ENCODE data around the gene SRM. TPM values are rescaled to one million over a fixed set of nuclear protein-coding genes. Genes with fewer than 3 reads are reported as not detected.

The SRM gene
- total and polyA plus RNA-seq, 2 of the 13 experiments (the other 11 are each of a cell fraction or from before 2014, with no cell fraction given) = 27.9 to 31.8 TPM

DNA sequence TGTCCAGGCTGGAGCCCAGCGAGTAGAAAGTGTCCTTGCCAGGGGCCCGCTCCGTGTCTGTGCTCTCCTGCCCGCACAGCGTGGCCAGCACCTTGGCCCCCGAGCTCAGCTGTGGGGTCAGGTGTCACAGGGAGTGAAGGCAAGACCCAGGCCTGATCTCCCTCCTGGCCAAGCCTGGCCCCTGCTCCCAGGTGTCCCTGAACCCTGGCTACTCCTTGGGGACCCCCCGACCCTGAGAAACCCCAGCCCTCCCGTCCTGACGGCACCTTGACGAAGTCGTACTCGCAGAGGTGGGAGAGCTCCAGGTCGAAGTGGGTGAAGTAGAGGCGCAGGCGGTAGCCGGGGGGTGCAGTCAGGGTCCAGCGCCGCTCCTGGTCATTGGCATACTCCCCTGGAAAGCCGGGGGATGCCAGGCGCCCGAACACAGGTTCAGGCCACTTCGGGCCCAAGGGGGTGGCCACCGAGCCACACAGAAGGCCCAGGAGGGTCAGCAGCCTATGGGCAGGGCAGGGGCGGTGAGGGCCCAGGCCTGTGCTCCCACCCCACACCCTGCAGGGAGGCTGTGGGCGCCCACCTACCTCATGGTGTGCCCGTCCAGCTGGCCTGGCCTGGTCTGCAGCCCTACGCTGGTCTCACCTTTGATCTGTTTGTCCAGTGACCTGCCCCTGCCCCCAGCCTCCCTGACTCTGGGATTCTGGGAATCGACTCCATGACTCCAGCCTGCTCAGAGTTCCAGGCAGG is 13.0 kb downstream of the SRM start, which contains the start of gene MASP2 (continued):
- TF ChIP-seq, protein P1, sequence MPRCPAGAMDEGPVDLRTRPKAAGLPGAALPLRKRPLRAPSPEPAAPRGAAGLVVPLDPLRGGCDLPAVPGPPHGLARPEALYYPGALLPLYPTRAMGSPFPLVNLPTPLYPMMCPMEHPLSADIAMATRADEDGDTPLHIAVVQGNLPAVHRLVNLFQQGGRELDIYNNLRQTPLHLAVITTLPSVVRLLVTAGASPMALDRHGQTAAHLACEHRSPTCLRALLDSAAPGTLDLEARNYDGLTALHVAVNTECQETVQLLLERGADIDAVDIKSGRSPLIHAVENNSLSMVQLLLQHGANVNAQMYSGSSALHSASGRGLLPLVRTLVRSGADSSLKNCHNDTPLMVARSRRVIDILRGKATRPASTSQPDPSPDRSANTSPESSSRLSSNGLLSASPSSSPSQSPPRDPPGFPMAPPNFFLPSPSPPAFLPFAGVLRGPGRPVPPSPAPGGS (CRISPR knock-in tag; IDR thresholded peaks at IDR 0.05) = peak; percentile 64; the same call in 1 of the 2 replicates
- TF ChIP-seq ZSCAN22 (CRISPR knock-in tag; IDR thresholded peaks at IDR 0.05) = no peak
- no peak for TF ChIP-seq SCMH1 (CRISPR knock-in tag; IDR thresholded peaks at IDR 0.05; ENCODE audit: borderline replicate concordance)
- 0 out of 2 replicates have a peak, but pooled peaks have one; percentile 15 for TF ChIP-seq MIER2 (CRISPR knock-in tag; IDR thresholded peaks at IDR 0.05)
- TF ChIP-seq ZNF350 (CRISPR knock-in tag; IDR thresholded peaks at IDR 0.05; ENCODE audit: borderline replicate concordance, low read depth) = peak; percentile 41; the same call in 1 of the 2 replicates
- TF ChIP-seq JUND (CRISPR knock-in tag; IDR thresholded peaks at IDR 0.05) = 0 out of 2 replicates have a peak, but pooled peaks have one; percentile 2
- no peak for TF ChIP-seq ZFYVE20 (CRISPR knock-in tag; IDR thresholded peaks at IDR 0.05; ENCODE audit: borderline replicate concordance, low read depth)
- TF ChIP-seq GPN1 (CRISPR knock-in tag; IDR thresholded peaks at IDR 0.05; ENCODE audit: borderline replicate concordance) = no peak
- TF ChIP-seq MZF1 (CRISPR knock-in tag; IDR thresholded peaks at IDR 0.05; ENCODE audit: borderline replicate concordance) = no peak
- peak; percentile 59; the same call in 1 of the 2 replicates for TF ChIP-seq PHF20 (CRISPR knock-in tag; IDR thresholded peaks at IDR 0.05)
- TF ChIP-seq ZMAT3 (CRISPR knock-in tag; conservative IDR thresholded peaks at IDR 0.05) = 0 out of 2 replicates have a peak, but pooled peaks have one; percentile 26
- TF ChIP-seq HNRNPL (IDR thresholded peaks at IDR 0.05; ENCODE audit: low read depth, low read length) = peak; percentile 88
- TF ChIP-seq SRSF9 (IDR thresholded peaks at IDR 0.05; ENCODE audit: borderline replicate concordance, insufficient read depth, low read depth, low read length, poor library complexity, severe bottlenecking) = no peak
- TF ChIP-seq ZNF780A (CRISPR knock-in tag; IDR thresholded peaks at IDR 0.05) = no peak
- TF ChIP-seq ZNF431 (CRISPR knock-in tag; IDR thresholded peaks at IDR 0.05; ENCODE audit: borderline replicate concordance, low read depth) = no peak
- TF ChIP-seq POGK (CRISPR knock-in tag; conservative IDR thresholded peaks at IDR 0.05) = 0 out of 2 replicates have a peak, but pooled peaks have one; percentile 25
- peak; percentile 76 for TF ChIP-seq HOXA3 (CRISPR knock-in tag; IDR thresholded peaks at IDR 0.05)
